BJ (cell line): Measurements from ENCODE around the gene NOXO1. TPM values are rescaled to one million over a fixed set of nuclear protein-coding genes. Genes with fewer than 3 reads are reported as not detected.

ENCODE experiments used
- CTCF ChIA-PET: fragments of 350-600 bp; formaldehyde crosslinking; extraction: SDS; loops from one replicate; lab custom pipeline; 2021; ENCODE audit warnings: antibody characterized with exemption, inconsistent platforms; lab: Yijun Ruan, JAX
- POLR2A ChIA-PET: fragments of 300-600 bp; sonication (Branson Sonifier 250); formaldehyde crosslinking; extraction: SDS; loops from one replicate; lab custom pipeline; 2021; ENCODE audit warnings: antibody characterized with exemption; lab: Charles Lee
- DNase-seq: peaks from one replicate; pipeline ENCODE4 v3.0.0-alpha.2; 2011; ENCODE audit warnings: low read depth
- H3K27me3 ChIP-seq: 2 replicates; pipeline ENCODE4 v1.6.0; 2011; ENCODE audit warnings: low read length; ENCODE audit not compliant: control insufficient read depth, insufficient read depth
- H3K36me3 ChIP-seq: 2 replicates; pipeline ENCODE4 v1.5.1; 2011; ENCODE audit warnings: low read length; ENCODE audit not compliant: control insufficient read depth, insufficient read depth
- H3K4me3 ChIP-seq: 2 replicates; pipeline ENCODE4 v1.5.1; 2011; ENCODE audit warnings: low read depth, mild to moderate bottlenecking, control low read depth, low read length
- CTCF ChIP-seq: IDR thresholded peaks from 2 replicates; pipeline ENCODE4 v1.5.1; 2011; ENCODE audit warnings: low read depth, mild to moderate bottlenecking, control low read depth, inconsistent platforms, low read length, moderate library complexity; ENCODE audit not compliant: insufficient read depth
- polyA plus RNA-seq: library from polyadenylated mRNA; depleted of rRNA; stranded (reverse); fragments of >200 nt; gene quantifications from 2 replicates; pipeline ENCODE4 v1.2.3, GENCODE V29; 2011; rRNA removed
- small RNA-seq: library from RNA; depleted of rRNA; stranded (forward); fragments of <200 nt; gene quantifications from one replicate; pipeline ENCODE3, GENCODE V24; 2012; ENCODE audit warnings: low replicate concordance, low read depth; ENCODE audit not compliant: insufficient read length

The NOXO1 gene
- polyA plus RNA-seq, 1 experiment, result 0.17 TPM

- DNase-seq, result no peak
- POLR2A ChIA-PET, result interaction anchor here (0.6 kb wide), 1 partner anchor 211 kb away, joined by 3 read pairs; no protein-coding TSS in a partner anchor
- no peaks in the 10 kb centered on the region for H3K27me3 ChIP-seq
- H3K36me3 ChIP-seq, result no peaks in the 10 kb centered on the region
- peak overlapping the region; percentile 54 for H3K4me3 ChIP-seq
- CTCF ChIA-PET, result interaction anchor here (0.6 to 4.5 kb wide), 25 partner anchors 10 to 311 kb away, joined by 3 to 48 read pairs (median 5); partner anchors contain the start of genes MEIOB, MSRB1 and RPS2
- TF ChIP-seq CTCF, result peak; percentile 34
Measured at GRCh38 chr16:1929578-1930337, 51.5 kb downstream of the NOXO1 start.

- DNase-seq, result no peak
- POLR2A ChIA-PET, result interaction anchor here (0.6 kb wide), 1 partner anchor 211 kb away, joined by 3 read pairs; no protein-coding TSS in a partner anchor
- H3K36me3 ChIP-seq, result no peaks in the 10 kb centered on the region
- H3K4me3 ChIP-seq, result peak overlapping the region; percentile 54
- TF ChIP-seq CTCF, result no peak
- H3K27me3 ChIP-seq, result no peaks in the 10 kb centered on the region
- CTCF ChIA-PET, result interaction anchor here (0.6 to 4.5 kb wide), 26 partner anchors 8 to 311 kb away, joined by 3 to 48 read pairs (median 5); partner anchors contain the start of genes MEIOB, MSRB1 and RPS2
Measured at GRCh38 chr16:1929105-1929504, 52.2 kb downstream of the NOXO1 start.

Small RNAs within 50 kb of the gene (small RNA-seq; reads per million reads assigned to genes)
- gene AC005363.2 (not detected), gene RN7SL219P (not detected), gene SNORA10 (not detected), gene SNORA64 (not detected)

Other genes with a start within 250 kb of the NOXO1 start
- gene NME3, start 209.9 kb downstream of the NOXO1 start, polyA plus RNA-seq, result 20.3 and 34.3 TPM in 2 replicates
- 2.9 and 4.0 TPM in 2 replicates for gene EME2, start 208.7 kb downstream of the NOXO1 start, polyA plus RNA-seq
- 64.2 and 69.6 TPM in 2 replicates for gene MRPS34, start 208.3 kb downstream of the NOXO1 start, polyA plus RNA-seq
- gene SPSB3, start 198.9 kb downstream of the NOXO1 start, polyA plus RNA-seq, result 15.0 and 36.5 TPM in 2 replicates
- 27.9 and 38.0 TPM in 2 replicates for gene NUBP2, start 198.5 kb downstream of the NOXO1 start, polyA plus RNA-seq
- gene IGFALS, start 187.8 kb downstream of the NOXO1 start, polyA plus RNA-seq, result not detected in 2 replicates
- gene HAGH, start 154.6 kb downstream of the NOXO1 start, polyA plus RNA-seq, result 32.2 and 51.6 TPM in 2 replicates
- 52.5 and 53.1 TPM in 2 replicates for gene FAHD1, start 154.3 kb downstream of the NOXO1 start, polyA plus RNA-seq
- gene MEIOB, start 109.3 kb downstream of the NOXO1 start, polyA plus RNA-seq, result 0.25 and 0.28 TPM in 2 replicates
- not detected in 2 replicates for gene HS3ST6, start 63.1 kb downstream of the NOXO1 start, polyA plus RNA-seq
- gene MSRB1, start 38.3 kb downstream of the NOXO1 start, polyA plus RNA-seq, result 44.4 and 61.9 TPM in 2 replicates
- not detected in 2 replicates for gene RPL3L, start 26.8 kb downstream of the NOXO1 start, polyA plus RNA-seq
- gene NDUFB10, start 21.9 kb downstream of the NOXO1 start, polyA plus RNA-seq, result 155 and 183 TPM in 2 replicates
- 3,098 and 4,041 TPM in 2 replicates for gene RPS2, start 16.6 kb downstream of the NOXO1 start, polyA plus RNA-seq
- not detected in 2 replicates for gene RNF151, start 14.6 kb downstream of the NOXO1 start, polyA plus RNA-seq
- gene TBL3, start 9.4 kb downstream of the NOXO1 start, polyA plus RNA-seq, result 16.5 and 33.1 TPM in 2 replicates
- gene GFER, start 2.7 kb upstream of the NOXO1 start, polyA plus RNA-seq, result 14.6 and 19.8 TPM in 2 replicates
- 2.5 and 3.3 TPM in 2 replicates for gene SYNGR3, start 8.5 kb upstream of the NOXO1 start, polyA plus RNA-seq
- 14.4 and 23.0 TPM in 2 replicates for gene ZNF598, start 28.4 kb upstream of the NOXO1 start, polyA plus RNA-seq
- 0.26 and 0.33 TPM in 2 replicates for gene NPW, start 38.3 kb upstream of the NOXO1 start, polyA plus RNA-seq
- gene NHERF2, start 45.4 kb upstream of the NOXO1 start, polyA plus RNA-seq, result 62.1 and 107 TPM in 2 replicates
- 14.6 and 21.0 TPM in 2 replicates for gene NTHL1, start 66.4 kb upstream of the NOXO1 start, polyA plus RNA-seq
- 30.5 and 66.3 TPM in 2 replicates for gene TSC2, start 66.5 kb upstream of the NOXO1 start, polyA plus RNA-seq
- gene PKD1, start 154.4 kb upstream of the NOXO1 start, polyA plus RNA-seq, result 40.1 and 76.1 TPM in 2 replicates
- gene RAB26, start 167.2 kb upstream of the NOXO1 start, polyA plus RNA-seq, result 0.36 and 0.67 TPM in 2 replicates
- gene TRAF7, start 174.3 kb upstream of the NOXO1 start, polyA plus RNA-seq, result 37.0 and 68.1 TPM in 2 replicates
- gene CASKIN1, start 215.1 kb upstream of the NOXO1 start, polyA plus RNA-seq, result 0.01 and 0.02 TPM in 2 replicates
- 40.0 and 62.7 TPM in 2 replicates for gene MLST8, start 224.0 kb upstream of the NOXO1 start, polyA plus RNA-seq
- 1.5 and 1.7 TPM in 2 replicates for gene BRICD5, start 229.4 kb upstream of the NOXO1 start, polyA plus RNA-seq
- gene PGP, start 233.4 kb upstream of the NOXO1 start, polyA plus RNA-seq, result 6.1 and 7.7 TPM in 2 replicates
- gene E4F1, start 242.1 kb upstream of the NOXO1 start, polyA plus RNA-seq, result 11.3 and 17.6 TPM in 2 replicates